Glomerular endothelial cell (primary cell): ENCODE measurements around the gene CILP. TPM values are rescaled to one million over a fixed set of nuclear protein-coding genes. Genes with fewer than 3 reads are reported as not detected.
"Not testable (repeated sequence)": the region's sequence is repeated elsewhere in the genome, so short reads cannot be mapped to it uniquely, and the experiment has no call there.

ENCODE experiments used
- DNase-seq: peaks from one replicate; pipeline ENCODE4 v3.0.0-alpha.2; 2011; ENCODE audit warnings: low read depth, low spot score; ENCODE audit errors: extremely low read depth
- total RNA-seq: library from RNA; depleted of rRNA; stranded (reverse); fragments of >200 nt; gene quantifications from 2 replicates; pipeline ENCODE4 v1.2.3, GENCODE V29; 2015

The CILP gene
- total RNA-seq, 1 donor from 2014 or later, result 0.12 TPM

GRCh38 chr15:65195548-65195923 is 15.7 kb downstream of the CILP start:
- no peak for DNase-seq

- no peak for DNase-seq
Observed at GRCh38 chr15:65194826-65195547, 16.3 kb downstream of the CILP start.

GRCh38 chr15:65192016-65192415 is 19.3 kb downstream of the CILP start:
- no peak for DNase-seq

GRCh38 chr15:65189102-65189740 is 22.1 kb downstream of the CILP start:
- DNase-seq, result no peak

- DNase-seq, result not testable (repeated sequence)
Observed at GRCh38 chr15:65188472-65188871, 22.8 kb downstream of the CILP start.

GRCh38 chr15:65184868-65185717 is 26.2 kb downstream of the CILP start, which contains the start of gene CLPX:
Gene CLPX (minus strand): TSS chr15:65185342. CDS start chr15:65185153, 189 bp downstream.
- DNase-seq, result peak; percentile 52

GRCh38 chr15:65184305-65184867 is 26.9 kb downstream of the CILP start:
- no peak for DNase-seq

GRCh38 chr15:65183865-65184159 is 27.5 kb downstream of the CILP start:
- no peak for DNase-seq

- no peak for DNase-seq
Observed at GRCh38 chr15:65182538-65182937, 28.7 kb downstream of the CILP start.

- DNase-seq, result not testable (repeated sequence)
Observed at GRCh38 chr15:65181582-65182353, 29.5 kb downstream of the CILP start.

- no peak for DNase-seq
Observed at GRCh38 chr15:65180167-65180566, 31.1 kb downstream of the CILP start.

GRCh38 chr15:65177901-65178300 is 33.4 kb downstream of the CILP start:
- DNase-seq, result no peak

- DNase-seq, result no peak
Observed at GRCh38 chr15:65176056-65176455, 35.2 kb downstream of the CILP start.

GRCh38 chr15:65175511-65175910 is 35.8 kb downstream of the CILP start:
- DNase-seq, result no peak

- DNase-seq, result no peak
Observed at GRCh38 chr15:65174509-65174908, 36.8 kb downstream of the CILP start.

- no peak for DNase-seq
Observed at GRCh38 chr15:65172531-65172930, 38.7 kb downstream of the CILP start.

GRCh38 chr15:65171428-65171827 is 39.8 kb downstream of the CILP start:
- no peak for DNase-seq

- DNase-seq, result no peak
Observed at GRCh38 chr15:65165875-65166274, 45.4 kb downstream of the CILP start.

- no peak for DNase-seq
Observed at GRCh38 chr15:65164139-65164538, 47.1 kb downstream of the CILP start.

GRCh38 chr15:65163041-65163440 is 48.2 kb downstream of the CILP start:
- DNase-seq, result no peak

GRCh38 chr15:65156692-65157091 is 54.6 kb downstream of the CILP start:
- DNase-seq, result no peak
